Central memory CD8-positive, alpha-beta T cell (primary cell): ENCODE results near the gene NFATC3.
A peak's percentile ranks its signal among the peaks of the same experiment; 100 is the strongest.
"Not testable (repeated sequence)": the region's sequence is repeated elsewhere in the genome, so short reads cannot be mapped to it uniquely, and the experiment has no call there.

Experiments used
- ATAC-seq: fragments of 150-1000 bp; cut with Tn5 transposase; replicated peaks from 2 replicates; pipeline ENCODE4 v1.10.0; 2022; ENCODE audit warnings: mild to moderate bottlenecking, moderate FRiP score, moderate number of reproducible peaks; ENCODE audit not compliant: poor library complexity, severe bottlenecking; ENCODE audit errors: extremely low read depth
- DNase-seq, 2 donors: peaks; one replicate each; pipeline ENCODE4 v3.0.0; 2021; ENCODE audit warnings: low spot score in 2 of 2
- H3K27ac Mint-ChIP-seq: one replicate; pipeline ENCODE4 v1.8.0; 2022; ENCODE audit warnings: low read depth, mild to moderate bottlenecking, moderate library complexity, mixed read lengths
- H3K27me3 Mint-ChIP-seq: one replicate; pipeline ENCODE4 v1.8.0; 2022; ENCODE audit warnings: mixed read lengths
- H3K36me3 Mint-ChIP-seq: one replicate; pipeline ENCODE4 v1.8.0; 2022; ENCODE audit warnings: mild to moderate bottlenecking, moderate library complexity, mixed read lengths; ENCODE audit not compliant: insufficient read depth
- H3K4me1 Mint-ChIP-seq: one replicate; pipeline ENCODE4 v1.8.0; 2022; ENCODE audit warnings: mixed read lengths
- H3K4me3 Mint-ChIP-seq: one replicate; pipeline ENCODE4 v1.8.0; 2022; ENCODE audit warnings: mild to moderate bottlenecking, moderate library complexity, mixed read lengths
- H3K9me3 Mint-ChIP-seq: one replicate; pipeline ENCODE4 v1.8.0; 2022; ENCODE audit warnings: mixed read lengths

The NFATC3 gene

DNA sequence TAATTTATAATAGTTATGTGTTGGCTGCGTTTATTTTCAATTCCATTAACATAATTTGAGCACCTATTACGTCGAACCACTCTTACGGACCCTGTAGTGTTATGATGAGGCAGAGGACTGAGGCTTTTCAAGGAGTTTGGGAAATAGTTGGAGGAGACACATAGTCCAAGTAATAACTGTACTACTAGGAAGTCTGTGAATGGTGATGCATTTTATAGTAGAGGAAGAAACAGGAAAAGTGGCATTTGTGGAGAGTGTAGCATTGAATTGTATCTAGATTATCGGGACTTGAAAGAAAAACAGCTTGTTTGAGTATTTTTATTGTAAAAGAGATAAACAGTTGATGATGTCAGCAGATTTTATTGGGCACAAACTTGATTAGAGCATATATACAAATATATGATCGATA lies 1.7 kb downstream of the NFATC3 start:
- Mint-ChIP-seq H3K36me3 (peaks cover 5% of the 10 kb centered on the region), H3K9me3 (no peaks in the 10 kb centered on the region), H3K27me3 (no peaks in the 10 kb centered on the region), H3K4me3 (peak overlapping the region; percentile 87), H3K4me1 (peaks cover 74% of the 10 kb centered on the region), H3K27ac (peak overlapping the region; percentile 77)
- ATAC-seq: no peak
- no peak for DNase-seq

DNA sequence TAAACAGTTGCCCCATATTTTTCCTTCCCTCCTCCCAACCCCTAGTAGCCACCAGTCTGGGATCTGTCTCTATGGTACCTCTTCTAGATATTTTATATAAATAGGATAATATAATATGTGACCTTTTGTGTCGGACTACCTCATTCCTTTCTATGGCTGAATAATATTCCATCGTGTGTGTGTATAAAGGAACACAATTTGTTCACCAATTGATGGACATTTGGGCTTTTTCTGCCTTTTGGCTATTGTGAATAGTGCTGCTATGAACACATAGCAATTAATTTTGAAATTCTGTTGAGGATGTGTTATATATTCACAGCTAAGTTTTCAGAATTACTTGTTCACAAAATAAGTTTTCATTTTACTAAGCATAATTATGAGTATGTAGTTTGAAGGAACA lies 2.5 kb downstream of the NFATC3 start:
- H3K27me3 Mint-ChIP-seq: no peaks in the 10 kb centered on the region

DNA sequence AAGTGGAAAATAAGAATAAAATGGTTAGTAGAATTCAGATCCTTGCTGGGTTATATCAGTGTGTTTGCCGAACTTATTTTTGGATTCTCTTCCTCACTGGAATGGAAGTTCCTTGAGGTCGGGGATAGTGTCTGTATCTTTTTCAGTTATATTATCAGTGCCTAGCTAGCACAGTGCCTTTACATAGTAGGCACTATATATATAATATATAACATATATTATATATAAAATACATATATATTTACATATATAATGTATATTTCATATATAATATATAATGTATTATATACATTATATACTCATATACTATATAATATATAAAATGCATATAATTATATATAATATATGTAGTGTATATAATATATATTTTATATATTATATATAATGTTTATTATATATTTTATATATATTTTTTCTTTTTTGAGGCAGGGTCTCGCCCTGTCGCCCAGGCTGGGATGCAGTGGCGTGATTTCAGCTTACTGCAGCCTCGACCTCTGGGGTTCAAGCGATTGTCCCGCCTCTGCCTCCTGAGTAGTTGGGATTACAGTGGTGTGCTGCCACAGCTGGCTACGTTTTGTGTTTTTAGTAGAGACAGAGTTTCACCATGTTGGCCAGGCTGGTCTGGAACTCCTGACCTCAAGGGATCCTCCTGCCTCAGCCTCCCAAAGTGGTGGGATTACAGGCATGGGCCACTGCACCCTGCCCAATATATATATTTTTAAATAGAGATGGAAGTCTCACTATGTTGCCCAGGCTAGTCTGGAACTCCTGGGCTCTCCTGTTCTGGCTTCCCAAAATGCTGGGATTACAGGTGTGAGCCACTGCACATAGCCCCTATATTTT lies 3.2 kb downstream of the NFATC3 start:
- no peak for ATAC-seq
- H3K4me1 Mint-ChIP-seq: peaks cover 70% of the 10 kb centered on the region

More for the DNA sequence above, 2.5 kb downstream of the NFATC3 start:
- Mint-ChIP-seq H3K4me1 (peaks cover 70% of the 10 kb centered on the region), H3K4me3 (peak overlapping the region; percentile 87), H3K27ac (peak overlapping the region; percentile 32), H3K9me3 (no peaks in the 10 kb centered on the region), H3K36me3 (peaks cover 5% of the 10 kb centered on the region)
- ATAC-seq: no peak
- DNase-seq: no peak

DNA sequence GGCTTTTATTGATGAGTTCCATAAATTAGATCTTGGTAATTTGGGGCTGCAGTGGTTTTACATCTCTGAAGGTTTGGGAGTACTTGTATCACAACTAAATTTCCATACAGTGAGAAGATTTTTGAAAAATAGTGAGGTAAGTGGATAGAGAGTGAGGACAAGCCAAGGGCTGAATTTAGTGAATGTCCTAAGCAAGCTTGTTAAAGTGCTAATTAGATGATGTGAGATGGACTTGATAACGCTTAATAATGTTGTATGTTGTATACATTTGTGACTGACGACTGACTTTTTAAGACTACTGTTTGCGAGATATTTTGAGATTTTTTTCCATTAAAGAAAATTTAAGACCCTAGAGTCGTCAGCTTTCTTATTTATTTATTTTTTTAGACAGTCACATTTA lies 3.9 kb downstream of the NFATC3 start:
- H3K36me3 Mint-ChIP-seq: peaks cover 5% of the 10 kb centered on the region
- ATAC-seq (no peak), DNase-seq (no peak)
- peaks cover 67% of the 10 kb centered on the region for H3K4me1 Mint-ChIP-seq
- H3K9me3 Mint-ChIP-seq: no peaks in the 10 kb centered on the region
- H3K27me3 Mint-ChIP-seq: no peaks in the 10 kb centered on the region
- H3K4me3 Mint-ChIP-seq: peak overlapping the region; percentile 72
- peak overlapping the region; percentile 51 for H3K27ac Mint-ChIP-seq

More for the DNA sequence above, 3.2 kb downstream of the NFATC3 start:
- no peaks in the 10 kb centered on the region for H3K9me3 Mint-ChIP-seq
- peak overlapping the region; percentile 51 for H3K27ac Mint-ChIP-seq
- no peak for DNase-seq
- H3K36me3 Mint-ChIP-seq: peaks cover 5% of the 10 kb centered on the region
- H3K4me3 Mint-ChIP-seq: peak overlapping the region; percentile 87
- no peaks in the 10 kb centered on the region for H3K27me3 Mint-ChIP-seq

DNA sequence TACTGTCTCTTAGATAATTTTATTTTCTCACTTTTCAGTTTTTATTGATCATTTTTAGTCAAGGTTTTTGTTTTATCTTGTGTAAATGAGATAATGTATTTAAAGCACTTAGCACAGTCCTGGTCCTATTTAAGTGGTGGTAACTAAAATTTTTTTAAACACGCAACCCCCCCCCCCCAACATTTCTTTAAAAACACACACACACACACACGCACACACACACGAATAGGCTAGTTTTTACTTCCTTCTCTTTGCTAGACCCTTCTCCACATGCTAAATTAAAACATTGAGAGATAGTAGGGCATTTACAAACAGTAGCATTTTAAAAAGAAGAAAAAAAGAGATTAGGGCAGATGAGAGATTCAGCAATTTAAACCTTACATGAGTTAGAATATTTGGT lies 5.0 kb downstream of the NFATC3 start:
- no peak for DNase-seq
- peaks cover 73% of the 10 kb centered on the region for H3K4me1 Mint-ChIP-seq
- H3K27me3 Mint-ChIP-seq: no peaks in the 10 kb centered on the region
- H3K9me3 Mint-ChIP-seq: no peaks in the 10 kb centered on the region
- H3K27ac Mint-ChIP-seq: peak overlapping the region; percentile 51
- peaks cover 5% of the 10 kb centered on the region for H3K36me3 Mint-ChIP-seq
- ATAC-seq: no peak
- peak overlapping the region; percentile 72 for H3K4me3 Mint-ChIP-seq

DNA sequence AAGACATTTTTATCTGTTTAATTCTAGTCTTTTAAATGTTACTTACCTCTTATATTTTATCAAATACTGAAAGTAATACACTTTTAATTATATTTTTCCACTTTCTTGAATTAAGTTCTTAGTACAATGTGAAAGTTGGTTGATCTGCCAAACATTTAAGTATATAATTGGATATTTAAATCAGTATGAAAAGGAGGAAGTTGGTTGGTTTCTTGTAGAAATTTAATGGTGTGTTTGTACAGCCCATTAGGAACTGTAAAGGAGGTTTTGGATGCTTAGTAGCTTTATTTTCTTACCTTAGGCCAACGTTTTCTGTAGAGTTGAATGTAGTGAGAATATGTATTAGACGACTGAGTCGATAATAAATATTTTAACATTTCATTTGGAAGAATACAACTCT lies 5.4 kb downstream of the NFATC3 start:
- Mint-ChIP-seq H3K4me3 (peak overlapping the region; percentile 72), H3K27me3 (no peaks in the 10 kb centered on the region), H3K36me3 (peaks cover 5% of the 10 kb centered on the region), H3K9me3 (no peaks in the 10 kb centered on the region), H3K27ac (peak overlapping the region; percentile 51), H3K4me1 (peaks cover 76% of the 10 kb centered on the region)
- no peak for DNase-seq
- no peak for ATAC-seq

DNA sequence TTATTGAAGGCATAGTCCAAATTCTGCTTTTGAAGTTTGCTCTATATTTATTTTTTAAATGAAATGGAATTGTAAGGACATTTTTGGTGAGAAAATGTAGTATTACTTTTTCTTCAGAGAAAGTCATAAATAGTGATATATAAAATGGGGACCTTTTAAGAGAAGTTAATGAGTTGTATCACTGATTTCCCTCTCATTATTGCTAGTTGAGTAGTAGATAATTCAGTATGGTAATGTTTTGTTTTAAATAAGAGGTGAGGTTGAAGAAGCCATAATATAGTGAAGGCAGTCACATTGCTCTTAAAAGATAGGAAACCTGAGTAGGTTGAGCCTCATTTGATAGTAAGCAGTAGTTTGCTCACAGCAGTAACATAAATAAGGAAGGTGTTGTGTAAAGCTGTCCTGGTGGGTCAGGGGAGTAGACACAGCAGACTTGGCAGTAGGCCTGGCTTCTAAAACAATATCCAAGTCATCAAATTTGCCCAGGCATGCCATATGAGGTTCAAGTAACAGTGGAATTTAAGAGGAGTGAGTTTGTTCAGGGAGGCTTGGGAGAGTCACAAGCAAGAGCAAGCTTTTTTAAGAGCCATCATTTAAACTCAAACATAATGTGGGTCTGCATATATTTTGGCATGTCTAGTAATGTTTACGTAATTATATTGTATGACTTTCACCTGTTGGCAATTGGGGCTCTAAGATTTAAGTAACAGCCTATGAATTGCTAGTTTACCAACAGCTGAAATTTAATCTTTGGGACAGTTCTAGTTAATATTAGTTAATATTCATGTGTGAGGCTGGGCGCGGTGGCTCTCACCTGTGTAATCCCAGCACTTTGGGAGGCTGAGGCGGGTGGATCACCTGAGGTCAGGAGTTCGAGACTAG lies 6.5 kb downstream of the NFATC3 start:
- Mint-ChIP-seq H3K4me3 (peak overlapping the region; percentile 37), H3K27ac (peak overlapping the region; percentile 51)

DNA sequence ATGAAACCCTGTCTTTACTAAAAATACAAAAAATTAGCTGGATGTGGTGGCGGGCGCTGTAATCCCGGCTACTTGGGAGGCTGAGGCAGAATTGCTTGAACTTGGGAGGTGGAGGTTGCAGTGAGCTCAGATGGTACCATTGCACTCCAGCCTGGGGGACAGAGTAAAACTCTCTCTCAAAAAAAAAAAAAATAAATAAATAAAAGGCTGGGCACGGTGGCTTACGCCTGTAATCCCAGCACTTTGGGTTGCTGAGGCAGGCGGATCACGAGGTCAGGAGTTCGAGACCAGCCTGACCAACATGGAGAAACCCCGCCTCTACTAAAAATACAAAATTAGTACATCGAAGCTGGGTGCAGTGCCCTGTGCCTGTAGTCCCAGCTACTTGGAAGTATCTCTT lies 7.1 kb downstream of the NFATC3 start:
- not testable (repeated sequence) for DNase-seq, H3K9me3 Mint-ChIP-seq, ATAC-seq, H3K36me3 Mint-ChIP-seq, H3K27me3 Mint-ChIP-seq
- Mint-ChIP-seq H3K4me3 (peak overlapping the region; percentile 37), H3K27ac (peak overlapping the region; percentile 51), H3K4me1 (peaks cover 84% of the 10 kb centered on the region)

More for the DNA sequence above, 6.5 kb downstream of the NFATC3 start:
- peaks cover 2% of the 10 kb centered on the region for H3K36me3 Mint-ChIP-seq
- H3K27me3 Mint-ChIP-seq: no peaks in the 10 kb centered on the region
- DNase-seq: no peak
- no peak for ATAC-seq
- no peaks in the 10 kb centered on the region for H3K9me3 Mint-ChIP-seq
- H3K4me1 Mint-ChIP-seq: peaks cover 83% of the 10 kb centered on the region

DNA sequence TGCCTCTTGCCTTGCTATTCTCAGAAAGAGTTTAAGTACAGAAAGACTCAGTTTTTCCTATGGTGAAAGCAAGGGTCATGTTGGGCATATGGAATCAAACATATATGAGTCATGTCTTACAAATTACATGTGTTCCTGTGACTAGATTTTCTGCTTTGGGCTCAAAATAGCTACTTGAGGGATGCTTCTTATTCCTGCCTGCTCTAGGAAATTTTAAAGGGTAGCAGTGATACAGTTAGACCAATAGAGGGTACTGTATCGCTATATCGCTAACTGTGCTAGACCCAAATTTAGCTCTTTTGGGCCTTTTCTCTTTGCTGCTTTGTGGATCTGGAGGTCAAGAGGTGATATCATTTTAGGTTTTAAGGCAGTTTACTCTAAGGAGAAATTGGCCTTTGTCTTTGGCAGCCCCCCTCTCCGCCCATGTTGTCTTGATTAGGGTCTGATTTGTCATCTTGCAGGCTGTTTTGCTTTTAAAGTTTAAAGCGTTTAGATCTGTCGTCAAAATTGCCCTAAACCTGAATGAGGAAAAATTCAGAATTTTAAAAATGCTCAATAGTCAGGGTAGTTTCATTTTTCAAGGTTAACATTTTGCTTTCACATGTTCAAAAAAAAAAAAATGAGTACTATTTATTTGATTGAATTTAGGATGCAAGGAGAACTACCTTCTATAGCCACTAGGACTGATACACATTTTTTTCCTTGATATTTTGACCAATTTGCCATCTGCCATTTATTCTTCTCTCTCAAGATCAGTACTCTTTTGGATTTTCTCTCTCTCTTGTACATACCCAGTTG lies 8.8 kb downstream of the NFATC3 start:
- H3K27ac Mint-ChIP-seq: peak overlapping the region; percentile 74
- no peaks in the 10 kb centered on the region for H3K9me3 Mint-ChIP-seq
- peak overlapping the region; percentile 12 for H3K4me3 Mint-ChIP-seq
- peaks cover 3% of the 10 kb centered on the region for H3K36me3 Mint-ChIP-seq
- peaks cover 82% of the 10 kb centered on the region for H3K4me1 Mint-ChIP-seq
- DNase-seq (no peak), ATAC-seq (peak; percentile 82)
- no peaks in the 10 kb centered on the region for H3K27me3 Mint-ChIP-seq

DNA sequence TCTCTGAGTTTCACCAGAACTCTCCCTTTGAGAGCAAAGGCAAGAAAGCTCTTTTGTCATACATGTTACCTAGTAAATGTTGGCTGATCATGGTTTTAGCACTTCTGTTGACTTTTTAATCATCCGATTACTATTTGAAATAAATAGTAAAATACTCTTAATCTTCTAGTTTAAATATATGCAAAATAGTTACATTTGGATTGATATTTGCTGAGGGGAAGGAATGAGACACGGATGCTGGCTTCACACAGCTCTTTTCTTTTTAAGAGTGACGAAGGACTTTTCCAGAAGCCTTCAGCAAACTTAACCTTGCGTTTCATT lies 9.4 kb downstream of the NFATC3 start:
- DNase-seq (no peak), ATAC-seq (no peak)
- peak overlapping the region; percentile 74 for H3K27ac Mint-ChIP-seq
- H3K4me3 Mint-ChIP-seq: peak overlapping the region; percentile 12
- no peaks in the 10 kb centered on the region for H3K27me3 Mint-ChIP-seq
- H3K9me3 Mint-ChIP-seq: no peaks in the 10 kb centered on the region
- H3K4me1 Mint-ChIP-seq: peaks cover 76% of the 10 kb centered on the region
- peaks cover 3% of the 10 kb centered on the region for H3K36me3 Mint-ChIP-seq

DNA sequence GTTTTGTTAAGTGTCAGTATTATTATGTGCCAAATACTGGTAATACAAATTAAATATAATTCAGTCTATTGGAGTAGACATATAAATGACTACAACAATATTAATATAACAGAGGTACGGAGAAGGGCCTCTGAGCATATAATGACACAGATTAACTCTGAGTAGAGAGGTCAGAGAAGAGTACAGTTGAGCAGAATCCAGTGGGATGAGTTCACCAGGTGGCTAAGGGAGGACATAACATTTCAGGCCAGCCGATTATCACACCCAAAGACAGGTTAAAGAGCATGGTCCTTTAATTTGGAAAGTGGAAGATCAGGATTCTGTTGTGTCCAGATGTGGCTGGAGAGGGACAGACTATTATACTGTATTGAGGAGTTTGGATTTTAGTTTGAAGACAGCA lies 11.3 kb downstream of the NFATC3 start:
- Mint-ChIP-seq H3K4me1 (peaks cover 67% of the 10 kb centered on the region), H3K9me3 (no peaks in the 10 kb centered on the region)

DNA sequence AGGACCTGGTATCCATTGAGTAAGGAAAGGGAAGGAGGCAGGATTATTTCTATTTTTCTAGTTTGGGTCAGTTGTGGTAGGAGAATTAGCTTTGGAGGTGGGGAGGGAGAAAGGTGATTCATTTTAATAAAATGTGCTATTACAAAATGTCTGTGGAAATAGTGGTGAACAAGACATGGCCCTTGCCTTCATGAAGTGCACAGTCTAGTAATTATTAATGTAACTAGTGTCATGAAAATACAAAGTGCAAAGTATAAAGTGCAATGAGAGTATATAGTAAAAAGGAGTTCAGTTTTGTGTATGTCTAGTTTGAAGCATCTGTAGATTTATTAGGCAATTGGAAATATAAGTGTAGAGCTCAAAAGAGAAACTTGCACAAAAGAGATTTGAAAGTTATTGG lies 11.9 kb downstream of the NFATC3 start:
- Mint-ChIP-seq H3K4me3 (peak overlapping the region; percentile 5), H3K4me1 (peaks cover 67% of the 10 kb centered on the region), H3K27me3 (no peaks in the 10 kb centered on the region), H3K36me3 (peaks cover 11% of the 10 kb centered on the region), H3K27ac (peak overlapping the region; percentile 38), H3K9me3 (no peaks in the 10 kb centered on the region)
- no peak for DNase-seq
- no peak for ATAC-seq

More for the DNA sequence above, 11.3 kb downstream of the NFATC3 start:
- Mint-ChIP-seq H3K36me3 (peaks cover 11% of the 10 kb centered on the region), H3K27me3 (no peaks in the 10 kb centered on the region), H3K27ac (peak overlapping the region; percentile 38), H3K4me3 (peak overlapping the region; percentile 5)
- ATAC-seq: no peak
- DNase-seq: no peak
